DND-41 (cell line): ENCODE data around the gene VPS37B.

Source experiments
- EZH2 ChIP-seq: IDR thresholded peaks from 3 replicates; pipeline ENCODE4 v1.6.1; 2012; ENCODE audit warnings: borderline replicate concordance, low read depth, mild to moderate bottlenecking, moderate library complexity, low read length, inconsistent platforms; ENCODE audit not compliant: severe bottlenecking
- TF ChIP-seq, protein P1 (sequence below): IDR thresholded peaks from 2 replicates; pipeline ENCODE4 v1.5.1; 2012; ENCODE audit warnings: borderline replicate concordance, low read length, moderate library complexity, mild to moderate bottlenecking; ENCODE audit not compliant: poor library complexity, severe bottlenecking; ENCODE audit errors: extremely low read depth

DNA sequence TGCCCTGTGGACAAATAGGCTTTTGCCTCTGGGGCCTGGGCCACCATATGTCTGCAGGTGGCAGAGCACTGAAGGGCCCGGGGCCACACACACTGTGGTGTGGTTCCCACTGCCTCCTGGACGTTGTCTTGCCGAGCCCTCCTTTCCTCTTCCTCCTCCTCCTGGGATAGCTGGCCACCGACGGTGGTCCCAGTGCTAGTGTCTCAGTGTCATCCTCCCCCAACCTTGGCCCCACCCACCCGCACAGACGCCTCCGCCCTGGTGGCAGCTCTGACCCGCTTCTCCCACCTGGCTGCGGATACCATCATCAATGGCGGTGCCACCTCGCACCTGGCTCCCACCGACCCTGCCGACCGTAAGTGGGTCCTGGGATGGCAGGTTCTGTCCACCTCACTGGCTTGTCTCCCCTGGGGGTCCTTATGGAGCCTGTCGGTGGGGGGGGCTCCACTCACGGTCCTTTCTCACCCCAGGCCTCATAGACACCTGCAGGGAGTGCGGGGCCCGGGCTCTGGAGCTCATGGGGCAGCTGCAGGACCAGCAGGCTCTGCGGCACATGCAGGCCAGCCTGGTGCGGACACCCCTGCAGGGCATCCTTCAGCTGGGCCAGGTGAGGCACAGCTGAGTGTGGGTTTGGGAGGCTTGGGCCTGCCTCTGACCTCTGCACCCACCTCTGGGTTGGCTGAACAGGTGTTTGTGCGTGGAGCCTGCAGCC, 37.2 kb downstream of the VPS37B start:
- TF ChIP-seq, protein P1, sequence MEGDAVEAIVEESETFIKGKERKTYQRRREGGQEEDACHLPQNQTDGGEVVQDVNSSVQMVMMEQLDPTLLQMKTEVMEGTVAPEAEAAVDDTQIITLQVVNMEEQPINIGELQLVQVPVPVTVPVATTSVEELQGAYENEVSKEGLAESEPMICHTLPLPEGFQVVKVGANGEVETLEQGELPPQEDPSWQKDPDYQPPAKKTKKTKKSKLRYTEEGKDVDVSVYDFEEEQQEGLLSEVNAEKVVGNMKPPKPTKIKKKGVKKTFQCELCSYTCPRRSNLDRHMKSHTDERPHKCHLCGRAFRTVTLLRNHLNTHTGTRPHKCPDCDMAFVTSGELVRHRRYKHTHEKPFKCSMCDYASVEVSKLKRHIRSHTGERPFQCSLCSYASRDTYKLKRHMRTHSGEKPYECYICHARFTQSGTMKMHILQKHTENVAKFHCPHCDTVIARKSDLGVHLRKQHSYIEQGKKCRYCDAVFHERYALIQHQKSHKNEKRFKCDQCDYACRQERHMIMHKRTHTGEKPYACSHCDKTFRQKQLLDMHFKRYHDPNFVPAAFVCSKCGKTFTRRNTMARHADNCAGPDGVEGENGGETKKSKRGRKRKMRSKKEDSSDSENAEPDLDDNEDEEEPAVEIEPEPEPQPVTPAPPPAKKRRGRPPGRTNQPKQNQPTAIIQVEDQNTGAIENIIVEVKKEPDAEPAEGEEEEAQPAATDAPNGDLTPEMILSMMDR, result no peak
- no peak for TF ChIP-seq EZH2
